AG09309 (cell line): ENCODE data around the gene BMF.

ENCODE experiments used
- DNase-seq: peaks from one replicate; pipeline ENCODE4 v3.0.0-alpha.2; 2010; ENCODE audit warnings: low read depth
- H3K4me3 ChIP-seq: 2 replicates; pipeline ENCODE4 v1.5.1; 2011; ENCODE audit warnings: mild to moderate bottlenecking, low read depth, low read length, moderate library complexity; ENCODE audit not compliant: control insufficient read depth
- CTCF ChIP-seq: IDR thresholded peaks from 2 replicates; pipeline ENCODE4 v1.5.1; 2011; ENCODE audit warnings: mild to moderate bottlenecking, low read depth, low read length, inconsistent platforms; ENCODE audit not compliant: insufficient read depth, control insufficient read depth; ENCODE audit errors: missing control alignments

The BMF gene

DNA sequence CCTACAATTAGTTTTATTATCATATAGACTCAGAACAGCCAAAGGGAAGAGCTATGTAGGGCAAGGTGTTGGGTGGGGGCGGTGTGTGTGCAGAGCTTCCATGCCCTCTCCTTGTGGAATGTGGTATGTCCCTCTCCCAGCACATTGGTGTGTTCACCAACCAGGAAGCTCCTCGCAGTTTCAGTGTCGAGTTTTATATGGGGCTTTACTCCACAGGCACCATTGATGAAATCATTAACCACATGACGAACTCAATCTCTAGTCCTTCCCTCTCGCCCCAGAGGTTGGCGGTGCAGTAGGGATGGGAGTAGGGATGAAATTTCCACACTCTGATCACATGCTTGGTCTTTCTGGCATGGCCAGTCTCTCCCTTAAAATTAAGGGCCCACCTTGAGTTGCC, 56.1 kb downstream of the BMF start:
- no peak for TF ChIP-seq CTCF
- no peak overlapping the region for H3K4me3 ChIP-seq
- DNase-seq, result no peak

DNA sequence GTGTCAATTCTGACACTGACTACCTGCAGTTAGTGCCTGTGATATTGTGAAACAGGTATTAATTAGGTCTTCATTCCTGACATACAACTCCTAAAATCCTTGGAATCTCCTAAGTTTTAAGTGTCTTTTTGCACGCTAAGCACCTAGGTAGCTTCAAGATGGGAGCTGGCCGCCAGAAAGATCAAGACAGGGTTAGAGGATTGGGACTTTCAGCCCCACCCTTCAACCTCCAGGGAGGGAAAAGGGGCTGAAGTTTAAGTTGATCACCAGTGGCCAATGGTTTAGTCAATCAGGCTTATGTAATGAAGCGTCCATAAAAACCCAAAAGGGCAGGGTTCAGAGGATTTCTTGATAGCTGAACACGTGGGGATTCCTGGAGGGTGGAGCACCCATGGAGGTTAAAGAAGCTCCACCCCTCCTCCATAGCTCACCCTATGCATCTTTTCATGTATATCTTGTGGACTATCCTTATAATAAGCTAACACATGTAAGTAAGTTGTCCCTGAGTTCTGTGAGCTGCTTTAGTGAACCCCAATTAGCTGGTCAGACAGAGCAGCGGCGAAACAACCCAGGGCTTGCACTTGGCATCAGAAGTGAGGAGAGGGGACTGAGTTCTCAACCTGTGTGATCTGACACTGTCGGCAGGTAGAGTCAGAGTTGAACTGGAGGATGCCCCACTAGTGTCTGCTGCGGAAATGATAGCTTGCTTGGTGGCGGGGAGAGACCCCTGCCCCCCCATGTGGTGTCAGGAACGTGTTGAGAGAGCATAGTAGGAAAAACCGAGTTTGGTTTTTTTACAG, 56.9 kb downstream of the BMF start:
- no peak for DNase-seq
- H3K4me3 ChIP-seq, result no peak overlapping the region
- no peak for TF ChIP-seq CTCF

DNA sequence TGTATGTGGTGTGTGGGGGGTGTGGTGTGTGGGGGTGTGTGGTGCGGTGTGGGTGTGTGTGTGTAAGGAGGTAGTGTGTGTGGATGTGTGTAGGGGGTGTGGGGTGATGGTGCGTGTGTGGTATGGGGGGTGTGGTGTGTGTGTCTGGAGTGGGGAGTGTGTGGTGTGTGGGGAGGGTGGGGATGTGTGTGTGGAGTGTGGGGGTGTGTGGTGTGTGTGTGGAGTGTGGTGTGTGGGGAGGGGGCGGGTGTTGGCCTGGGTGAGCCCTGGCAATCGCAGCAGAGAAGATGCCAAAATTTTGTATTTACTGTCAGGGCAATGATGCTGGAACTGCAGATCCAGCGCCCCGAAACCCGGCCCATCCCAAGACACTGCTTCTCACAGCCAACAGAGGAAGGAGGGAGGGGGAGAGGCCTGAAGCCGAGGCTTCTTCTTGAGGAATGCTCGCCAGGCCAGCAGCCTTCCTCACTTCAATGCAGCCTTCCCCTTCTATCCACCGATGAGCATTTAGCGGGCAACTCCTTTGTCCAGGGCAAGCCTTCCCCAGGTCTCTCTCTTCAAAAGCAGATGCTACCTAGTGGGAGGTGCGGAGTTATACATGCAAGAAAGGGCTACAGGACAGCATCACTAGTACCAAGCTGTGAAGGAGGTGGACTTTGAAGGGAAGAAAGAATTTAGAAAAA, 57.8 kb downstream of the BMF start:
- no peak for TF ChIP-seq CTCF
- no peak for DNase-seq

GRCh38 chr15:40048926-40049475, 59.7 kb downstream of the BMF start:
- TF ChIP-seq CTCF, result no peak
- DNase-seq, result no peak
- no peak overlapping the region for H3K4me3 ChIP-seq

More for the DNA sequence above, 57.8 kb downstream of the BMF start:
- no peak overlapping the region for H3K4me3 ChIP-seq

- H3K4me3 ChIP-seq, result no peak overlapping the region
- no peak for TF ChIP-seq CTCF
- DNase-seq, result no peak
Measured at GRCh38 chr15:40048211-40048792, 60.4 kb downstream of the BMF start.

DNA sequence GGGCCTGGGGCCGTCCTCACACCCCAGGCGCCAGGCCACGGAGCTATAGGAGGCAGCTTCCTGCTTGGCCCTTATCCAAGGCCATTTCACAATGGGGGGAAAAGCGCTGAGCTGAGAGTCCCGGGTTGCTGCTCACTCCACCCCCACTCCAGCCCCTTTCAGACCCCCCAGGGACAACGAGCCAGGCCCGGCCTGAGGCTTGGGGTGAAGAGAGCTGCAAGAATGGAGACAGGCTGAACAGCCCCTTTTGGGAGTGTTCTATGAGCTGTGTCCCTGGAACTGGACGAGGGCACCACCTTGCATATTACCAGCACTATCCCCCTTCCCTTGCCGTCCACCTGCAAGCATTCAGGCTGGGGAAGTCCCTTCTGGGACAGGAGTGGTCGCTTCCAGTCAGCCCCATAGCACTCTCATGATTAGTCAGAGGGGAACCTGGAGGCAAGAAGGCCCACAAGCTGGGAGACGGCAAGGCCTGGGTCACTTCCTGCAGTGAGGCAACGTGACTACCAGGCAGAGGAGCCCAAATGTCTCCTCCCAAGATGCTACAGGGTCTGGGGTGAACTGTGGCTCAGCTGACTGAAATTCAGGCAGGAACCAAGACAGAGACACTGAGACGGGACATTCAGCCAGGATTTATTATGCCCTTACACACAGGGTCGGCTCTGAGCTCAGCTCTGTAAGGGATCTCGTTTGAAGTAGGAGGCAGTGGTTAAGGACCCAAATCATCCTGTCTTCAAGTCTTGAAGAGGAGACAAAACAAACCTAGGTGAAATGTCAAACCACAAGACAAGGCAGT, 61.1 kb downstream of the BMF start:
- DNase-seq, result no peak
- no peak for TF ChIP-seq CTCF
- H3K4me3 ChIP-seq, result no peak overlapping the region
